Measurements from ENCODE around the gene LBR.
A peak's percentile ranks its signal among the peaks of the same experiment; 100 is the strongest.
"Not testable (repeated sequence)": the region's sequence is repeated elsewhere in the genome, so short reads cannot be mapped to it uniquely, and the experiment has no call there.

The LBR gene

GRCh38 chr1:225427235-225428067 is at the start of gene LBR:
TSS of gene LBR (minus strand) at chr1:225428038. CDS start at chr1:225424075, 3,963 bp downstream.
- DNase-seq (ENCODE audit: low read depth), result no peak

- no peak for DNase-seq (ENCODE audit: low read depth)
Observed at GRCh38 chr1:225477296-225477911, 49.6 kb upstream of the LBR start.

- DNase-seq (ENCODE audit: low read depth), result no peak
Observed at GRCh38 chr1:225476538-225476988, 48.7 kb upstream of the LBR start.

GRCh38 chr1:225476100-225476511 is 48.3 kb upstream of the LBR start:
- DNase-seq (ENCODE audit: low read depth), result no peak

GRCh38 chr1:225474986-225475820 is 47.4 kb upstream of the LBR start:
- peak; percentile 53 for DNase-seq (ENCODE audit: low read depth)

- DNase-seq (ENCODE audit: low read depth), result no peak
Observed at GRCh38 chr1:225474439-225474985, 46.7 kb upstream of the LBR start.

- DNase-seq (ENCODE audit: low read depth), result not testable (repeated sequence)
Observed at GRCh38 chr1:225473676-225474438, 46.0 kb upstream of the LBR start.

GRCh38 chr1:225473266-225473665 is 45.4 kb upstream of the LBR start:
- not testable (repeated sequence) for DNase-seq (ENCODE audit: low read depth)

- no peak for DNase-seq (ENCODE audit: low read depth)
Observed at GRCh38 chr1:225471453-225472301, 43.8 kb upstream of the LBR start.

- DNase-seq (ENCODE audit: low read depth), result no peak
Observed at GRCh38 chr1:225471109-225471452, 43.2 kb upstream of the LBR start.

GRCh38 chr1:225470211-225471108 is 42.6 kb upstream of the LBR start:
- no peak for DNase-seq (ENCODE audit: low read depth)

GRCh38 chr1:225469051-225469450 is 41.2 kb upstream of the LBR start:
- DNase-seq (ENCODE audit: low read depth), result no peak

- no peak for DNase-seq (ENCODE audit: low read depth)
Observed at GRCh38 chr1:225468270-225469020, 40.6 kb upstream of the LBR start.

- peak; percentile 60 for DNase-seq (ENCODE audit: low read depth)
Observed at GRCh38 chr1:225467193-225468020, 39.6 kb upstream of the LBR start.

- no peak for DNase-seq (ENCODE audit: low read depth)
Observed at GRCh38 chr1:225466848-225467192, 39.0 kb upstream of the LBR start.

- no peak for DNase-seq (ENCODE audit: low read depth)
Observed at GRCh38 chr1:225465793-225466517, 38.1 kb upstream of the LBR start.
